ENCODE measurements around the gene PDE4D. TPM values are rescaled to one million over a fixed set of nuclear protein-coding genes. Genes with fewer than 3 reads are reported as not detected.
A peak's percentile ranks its signal among the peaks of the same experiment; 100 is the strongest.
"Not testable (repeated sequence)": the region's sequence is repeated elsewhere in the genome, so short reads cannot be mapped to it uniquely, and the experiment has no call there.

The PDE4D gene
- total RNA-seq, 1 donor, result 19.9 TPM

- no peak overlapping the region for H3K4me3 ChIP-seq (ENCODE audit: insufficient read depth, low read length)
- no peaks in the 10 kb centered on the region for H4K20me1 ChIP-seq (ENCODE audit: insufficient read depth, low read length)
- H3K4me2 ChIP-seq (ENCODE audit: insufficient read depth, low read length), result no peak overlapping the region
- no peaks in the 10 kb centered on the region for H3K36me3 ChIP-seq (ENCODE audit: insufficient read depth, low read length)
- no peaks in the 10 kb centered on the region for H3K27me3 ChIP-seq (ENCODE audit: insufficient read depth, low read length)
- H2AFZ ChIP-seq (ENCODE audit: low read length), result no peak overlapping the region
- H3K4me1 ChIP-seq (ENCODE audit: insufficient read depth, low read length), result no peaks in the 10 kb centered on the region
- TF ChIP-seq, protein P1, sequence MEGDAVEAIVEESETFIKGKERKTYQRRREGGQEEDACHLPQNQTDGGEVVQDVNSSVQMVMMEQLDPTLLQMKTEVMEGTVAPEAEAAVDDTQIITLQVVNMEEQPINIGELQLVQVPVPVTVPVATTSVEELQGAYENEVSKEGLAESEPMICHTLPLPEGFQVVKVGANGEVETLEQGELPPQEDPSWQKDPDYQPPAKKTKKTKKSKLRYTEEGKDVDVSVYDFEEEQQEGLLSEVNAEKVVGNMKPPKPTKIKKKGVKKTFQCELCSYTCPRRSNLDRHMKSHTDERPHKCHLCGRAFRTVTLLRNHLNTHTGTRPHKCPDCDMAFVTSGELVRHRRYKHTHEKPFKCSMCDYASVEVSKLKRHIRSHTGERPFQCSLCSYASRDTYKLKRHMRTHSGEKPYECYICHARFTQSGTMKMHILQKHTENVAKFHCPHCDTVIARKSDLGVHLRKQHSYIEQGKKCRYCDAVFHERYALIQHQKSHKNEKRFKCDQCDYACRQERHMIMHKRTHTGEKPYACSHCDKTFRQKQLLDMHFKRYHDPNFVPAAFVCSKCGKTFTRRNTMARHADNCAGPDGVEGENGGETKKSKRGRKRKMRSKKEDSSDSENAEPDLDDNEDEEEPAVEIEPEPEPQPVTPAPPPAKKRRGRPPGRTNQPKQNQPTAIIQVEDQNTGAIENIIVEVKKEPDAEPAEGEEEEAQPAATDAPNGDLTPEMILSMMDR (IDR thresholded peaks at IDR 0.05; ENCODE audit: extremely low read depth, low read depth, low read length), result no peak
- H3K9me3 ChIP-seq (ENCODE audit: low read depth, low read length), result no peaks in the 10 kb centered on the region
- no peak overlapping the region for H3K27ac ChIP-seq (ENCODE audit: low read depth, low read length)
- H3K79me2 ChIP-seq (ENCODE audit: insufficient read depth, low read length), result peaks cover 78% of the 10 kb centered on the region
- DNase-seq (ENCODE audit: insufficient read length, low spot score, missing footprints), result no peak
Measured at GRCh38 chr5:59000211-59000610, 893.3 kb downstream of the PDE4D start.

DNA sequence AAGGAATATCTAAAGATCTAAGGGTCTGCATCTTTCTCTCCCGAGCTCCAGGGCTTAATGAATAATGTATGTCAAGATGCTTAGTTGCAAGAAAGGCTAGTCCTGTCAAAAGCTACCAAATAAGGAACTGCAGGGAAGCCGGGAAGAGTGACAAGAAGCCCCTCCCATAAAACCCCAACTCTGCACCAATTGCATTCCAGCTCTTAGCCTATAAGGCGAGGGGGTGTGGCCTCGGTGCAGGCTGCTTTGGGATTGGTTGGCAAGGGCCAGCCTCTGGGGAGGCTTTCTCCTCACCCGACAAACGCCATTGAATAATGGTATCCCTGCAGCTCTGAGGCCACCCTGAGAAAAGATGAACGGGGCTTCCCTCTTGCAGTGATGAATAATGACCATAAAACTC is 893.7 kb downstream of the PDE4D start:
- Histone ChIP-seq H2AFZ (ENCODE audit: low read length) (no peak overlapping the region), H3K27me3 (ENCODE audit: insufficient read depth, low read length) (no peaks in the 10 kb centered on the region), H3K4me3 (ENCODE audit: insufficient read depth, low read length) (no peak overlapping the region), H3K9me3 (ENCODE audit: low read depth, low read length) (no peaks in the 10 kb centered on the region), H3K79me2 (ENCODE audit: insufficient read depth, low read length) (peaks cover 78% of the 10 kb centered on the region), H3K27ac (ENCODE audit: low read depth, low read length) (no peak overlapping the region), H3K4me1 (ENCODE audit: insufficient read depth, low read length) (no peaks in the 10 kb centered on the region), H3K36me3 (ENCODE audit: insufficient read depth, low read length) (no peaks in the 10 kb centered on the region), H4K20me1 (ENCODE audit: insufficient read depth, low read length) (no peaks in the 10 kb centered on the region), H3K4me2 (ENCODE audit: insufficient read depth, low read length) (no peak overlapping the region)
- DNase-seq (ENCODE audit: insufficient read length, low spot score, missing footprints), result no peak
- TF ChIP-seq, protein P1 (IDR thresholded peaks at IDR 0.05; ENCODE audit: extremely low read depth, low read depth, low read length), result no peak

GRCh38 chr5:58998544-58998943 is 895.0 kb downstream of the PDE4D start:
- Histone ChIP-seq H3K27me3 (ENCODE audit: insufficient read depth, low read length) (no peaks in the 10 kb centered on the region), H3K4me2 (ENCODE audit: insufficient read depth, low read length) (peak overlapping the region; percentile 24), H3K27ac (ENCODE audit: low read depth, low read length) (no peak overlapping the region), H3K9me3 (ENCODE audit: low read depth, low read length) (no peaks in the 10 kb centered on the region), H4K20me1 (ENCODE audit: insufficient read depth, low read length) (no peaks in the 10 kb centered on the region), H3K36me3 (ENCODE audit: insufficient read depth, low read length) (no peaks in the 10 kb centered on the region), H2AFZ (ENCODE audit: low read length) (no peak overlapping the region), H3K79me2 (ENCODE audit: insufficient read depth, low read length) (peaks cover 71% of the 10 kb centered on the region), H3K4me3 (ENCODE audit: insufficient read depth, low read length) (no peak overlapping the region), H3K4me1 (ENCODE audit: insufficient read depth, low read length) (no peaks in the 10 kb centered on the region)
- no peak for DNase-seq (ENCODE audit: insufficient read length, low spot score, missing footprints)
- TF ChIP-seq, protein P1 (IDR thresholded peaks at IDR 0.05; ENCODE audit: extremely low read depth, low read depth, low read length), result no peak

- H3K4me2 ChIP-seq (ENCODE audit: insufficient read depth, low read length); H3K9me3 ChIP-seq (ENCODE audit: low read depth, low read length); H4K20me1 ChIP-seq (ENCODE audit: insufficient read depth, low read length); H2AFZ ChIP-seq (ENCODE audit: low read length); H3K36me3 ChIP-seq (ENCODE audit: insufficient read depth, low read length); H3K4me3 ChIP-seq (ENCODE audit: insufficient read depth, low read length); H3K4me1 ChIP-seq (ENCODE audit: insufficient read depth, low read length); DNase-seq (ENCODE audit: insufficient read length, low spot score, missing footprints); H3K27me3 ChIP-seq (ENCODE audit: insufficient read depth, low read length); H3K27ac ChIP-seq (ENCODE audit: low read depth, low read length): not testable (repeated sequence)
- peaks cover 45% of the 10 kb centered on the region for H3K79me2 ChIP-seq (ENCODE audit: insufficient read depth, low read length)
Measured at GRCh38 chr5:58995779-58996178, 897.7 kb downstream of the PDE4D start.

All from osteoblast (primary cell).